ENCODE results near the gene ZFP64.
A peak's percentile ranks its signal among the peaks of the same experiment; 100 is the strongest.

ZFP64 gene

DNA sequence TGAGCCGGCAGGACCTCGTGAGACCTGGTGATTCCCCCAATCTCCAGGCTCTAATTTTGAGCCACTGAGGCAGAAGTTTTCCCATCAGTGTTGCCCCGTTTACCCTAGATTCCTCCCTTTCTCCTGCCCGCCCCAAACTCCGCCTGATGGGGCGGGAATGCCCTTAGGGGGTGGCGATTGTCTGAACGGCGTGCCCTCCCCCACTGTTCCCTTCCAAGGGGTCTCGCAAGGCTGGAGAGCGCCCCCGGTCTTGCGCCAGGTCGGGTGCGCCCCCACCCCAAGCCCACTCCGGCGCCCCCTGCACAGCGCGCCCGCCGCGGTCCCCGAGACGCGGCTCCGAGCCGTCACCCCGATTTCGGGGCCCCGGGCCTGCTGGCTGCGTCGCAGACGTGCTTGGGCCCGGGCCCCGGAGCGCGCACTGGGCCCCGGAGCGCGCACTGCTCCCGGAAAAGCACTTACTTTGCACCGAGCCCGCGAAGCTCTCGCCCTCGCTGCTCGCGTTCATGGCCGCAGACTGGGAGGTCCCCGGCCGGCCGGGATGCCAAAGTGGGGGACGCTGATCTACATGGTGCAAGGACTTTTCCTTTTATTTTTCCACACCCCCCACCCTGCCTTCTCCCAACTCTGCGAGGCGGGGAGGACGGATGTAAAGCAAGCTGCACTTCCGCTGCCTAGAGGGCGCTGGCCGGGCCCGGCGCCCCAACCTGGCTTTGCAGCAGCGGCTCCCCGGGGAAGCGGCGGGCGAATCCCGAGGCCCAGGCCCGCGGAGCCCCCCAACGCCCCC lies at the start of gene ZFP64:
ZFP64 (minus strand) TSS at position 648 of the 784 bp plus-strand sequence; CDS start at position 505, 143 bp downstream.
- TF ChIP-seq CTCF (conservative IDR thresholded peaks at IDR 0.05; ENCODE audit: control insufficient read depth, insufficient read depth, low read depth, low read length) = peak; percentile 49
- peak within 1 kb of the TSS; percentile 92 for H3K4me3 ChIP-seq (ENCODE audit: control insufficient read depth, low read depth, low read length)
- DNase-seq (ENCODE audit: low read depth) = peak; percentile 68

- TF ChIP-seq CTCF (conservative IDR thresholded peaks at IDR 0.05; ENCODE audit: control insufficient read depth, insufficient read depth, low read depth, low read length) = no peak
- no peak overlapping the region for H3K4me3 ChIP-seq (ENCODE audit: control insufficient read depth, low read depth, low read length)
- DNase-seq (ENCODE audit: low read depth) = no peak
These were observed 49.2 kb upstream of the ZFP64 start for GRCh38 chr20:52240802-52241201.

DNA sequence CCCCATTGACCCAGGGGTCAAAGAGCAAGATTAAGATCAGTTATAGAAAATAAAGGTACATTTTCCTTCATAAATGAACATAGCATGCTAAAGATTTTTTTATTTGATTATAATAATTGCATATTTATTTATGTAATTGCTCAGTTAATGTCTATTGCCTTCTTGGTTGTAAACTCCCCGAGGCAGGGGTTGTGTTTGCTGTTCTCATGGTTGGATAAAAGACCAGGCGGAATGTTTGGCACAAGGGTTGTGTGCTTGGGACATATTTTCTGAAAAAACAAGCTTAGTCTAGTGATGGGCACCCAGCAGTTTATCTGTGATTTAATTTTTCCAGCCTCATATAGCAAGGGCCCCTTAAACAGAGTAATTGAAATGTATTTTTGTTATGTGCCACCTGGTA lies 47.5 kb upstream of the ZFP64 start:
- H3K4me3 ChIP-seq (ENCODE audit: control insufficient read depth, low read depth, low read length) = no peak overlapping the region
- no peak for TF ChIP-seq CTCF (conservative IDR thresholded peaks at IDR 0.05; ENCODE audit: control insufficient read depth, insufficient read depth, low read depth, low read length)
- DNase-seq (ENCODE audit: low read depth) = no peak

DNA sequence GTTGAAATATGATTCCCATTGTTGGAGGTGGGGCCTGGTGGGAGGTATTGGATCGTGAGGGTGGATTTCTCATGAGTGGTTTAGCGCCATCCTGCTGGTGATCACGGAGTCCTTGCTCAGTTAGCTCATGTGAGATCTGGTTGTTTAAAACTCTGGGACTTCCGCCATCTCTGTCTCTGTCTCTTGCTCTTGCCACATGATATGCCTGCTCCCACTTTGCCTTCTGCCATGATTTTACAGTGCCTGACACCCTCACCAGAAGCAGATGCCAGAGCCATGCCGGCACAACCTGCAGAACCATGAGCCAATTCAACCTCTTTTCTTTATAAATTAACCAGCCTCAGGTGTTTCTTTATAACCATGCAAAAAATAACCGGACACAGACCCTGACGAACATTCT lies 44.7 kb upstream of the ZFP64 start:
- no peak for TF ChIP-seq CTCF (conservative IDR thresholded peaks at IDR 0.05; ENCODE audit: control insufficient read depth, insufficient read depth, low read depth, low read length)
- DNase-seq (ENCODE audit: low read depth) = no peak
- no peak overlapping the region for H3K4me3 ChIP-seq (ENCODE audit: control insufficient read depth, low read depth, low read length)

DNA sequence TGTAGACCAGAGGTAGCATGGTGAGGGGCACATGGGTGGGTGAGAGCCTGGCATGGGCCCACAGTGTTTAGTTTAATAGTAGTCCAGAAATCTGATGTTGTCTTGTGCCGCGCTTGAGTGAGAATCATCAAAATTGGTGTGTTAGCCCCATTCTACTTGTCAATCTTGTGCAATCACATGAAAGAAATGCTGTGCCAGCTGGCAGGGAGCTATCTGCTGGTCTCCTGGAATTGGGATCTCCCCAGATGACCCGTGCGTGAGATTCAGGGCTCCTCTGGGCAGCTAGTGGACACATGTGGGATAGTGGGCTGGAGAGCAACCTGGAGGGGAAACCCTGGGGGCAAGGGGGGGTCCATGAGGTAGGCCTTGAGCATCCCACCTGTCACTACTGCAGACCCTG lies 43.5 kb upstream of the ZFP64 start:
- no peak for TF ChIP-seq CTCF (conservative IDR thresholded peaks at IDR 0.05; ENCODE audit: control insufficient read depth, insufficient read depth, low read depth, low read length)
- no peak for DNase-seq (ENCODE audit: low read depth)
- no peak overlapping the region for H3K4me3 ChIP-seq (ENCODE audit: control insufficient read depth, low read depth, low read length)

DNA sequence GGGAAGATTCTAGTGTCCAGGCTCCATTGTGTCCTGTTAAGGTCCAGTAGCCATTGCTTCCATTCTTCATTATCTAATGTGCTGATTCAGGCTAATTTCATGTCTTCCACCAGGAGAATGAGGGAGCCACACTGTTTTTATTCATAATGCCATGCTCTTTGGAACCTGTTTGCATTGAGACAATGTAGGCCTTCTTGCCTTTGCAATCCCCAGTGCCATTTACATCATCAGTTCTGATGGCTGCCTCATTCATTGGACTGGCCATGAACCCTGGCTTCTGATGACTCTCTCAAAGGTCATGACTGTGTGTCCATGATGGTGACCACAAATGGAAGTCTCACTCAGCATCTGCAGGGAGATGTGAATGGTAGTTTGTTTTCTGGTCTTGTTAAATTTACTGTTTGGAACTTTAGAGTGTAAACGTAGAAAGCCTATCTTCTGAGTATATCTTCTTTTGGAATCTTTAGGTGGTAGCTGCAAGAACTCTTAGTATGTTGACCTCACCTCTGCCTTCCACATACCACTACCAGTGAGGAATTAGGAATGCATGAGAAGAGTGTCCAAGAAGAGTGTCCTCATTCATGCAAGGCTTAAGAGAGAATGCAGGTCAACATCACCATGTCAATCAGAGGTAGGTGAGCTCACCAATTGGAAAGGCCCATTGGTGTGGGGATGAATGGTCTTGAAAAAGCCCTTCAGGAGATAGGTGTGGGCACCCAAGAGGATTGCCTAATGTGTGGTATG lies 42.9 kb upstream of the ZFP64 start:
- peak; percentile 1 for DNase-seq (ENCODE audit: low read depth)
- no peak for TF ChIP-seq CTCF (conservative IDR thresholded peaks at IDR 0.05; ENCODE audit: control insufficient read depth, insufficient read depth, low read depth, low read length)
- H3K4me3 ChIP-seq (ENCODE audit: control insufficient read depth, low read depth, low read length) = no peak overlapping the region
